PFSK-1 (cell line): Measurements from ENCODE around the gene GSTP1.

Source experiments
- POLR2AphosphoS5 ChIP-seq: IDR thresholded peaks from 2 replicates; pipeline ENCODE4 v1.6.1; 2012; ENCODE audit warnings: low read depth, mild to moderate bottlenecking, control low read depth, low read length, moderate library complexity
- SIN3A ChIP-seq: IDR thresholded peaks from 2 replicates; pipeline ENCODE4 v1.6.1; 2012; ENCODE audit warnings: mild to moderate bottlenecking, low read length, moderate library complexity, borderline replicate concordance; ENCODE audit not compliant: insufficient read depth
- TAF1 ChIP-seq: IDR thresholded peaks from 2 replicates; pipeline ENCODE4 v1.6.1; 2012; ENCODE audit warnings: low read length, control low read depth, borderline replicate concordance; ENCODE audit not compliant: insufficient read depth

DNA sequence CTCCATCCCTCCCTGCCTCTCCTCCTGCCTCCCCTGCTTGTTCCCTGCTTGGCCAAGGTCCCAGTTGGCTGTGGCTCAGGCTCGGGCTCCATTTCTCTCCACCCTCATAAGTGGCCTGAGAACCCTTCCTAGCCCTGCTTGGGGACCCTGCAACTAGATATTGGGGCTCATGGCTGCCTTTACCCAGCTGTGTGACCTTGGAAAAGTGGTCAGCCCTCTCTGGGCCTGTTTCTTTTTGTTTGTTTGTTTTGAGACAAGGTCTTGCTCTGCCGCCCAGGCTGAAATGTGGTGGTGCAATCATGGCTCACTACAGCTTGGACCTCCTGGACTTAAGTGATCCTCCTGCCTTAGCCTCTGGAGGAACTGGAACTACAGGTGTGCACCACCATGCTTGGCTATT is 40.0 kb upstream of the GSTP1 start:
- TF ChIP-seq TAF1: no peak
- no peak for TF ChIP-seq SIN3A
- no peak for TF ChIP-seq POLR2AphosphoS5
